Endothelial cell of umbilical vein (primary cell): ENCODE results near the gene ANKS6. TPM values are rescaled to one million over a fixed set of nuclear protein-coding genes. Genes with fewer than 3 reads are reported as not detected.

Experiments used
- BruUV-seq: library from RNA; stranded (reverse); fragments of 400-500 nt; replicated peaks from 2 replicates; lab custom pipeline; 2021; lab: Mats Ljungman, UMichigan
- CTCF ChIA-PET: fragments of 300-600, 350-600 bp; sonication (Branson Sonifier 250); formaldehyde crosslinking; loops from one replicate; lab custom pipeline; 2021; ENCODE audit warnings: antibody characterized with exemption, inconsistent platforms; lab: Charles Lee
- POLR2A ChIA-PET: fragments of 300-600, 350-600 bp; sonication (Branson Sonifier 250); formaldehyde crosslinking; loops from one replicate; lab custom pipeline; 2021; ENCODE audit warnings: antibody characterized with exemption, inconsistent platforms; lab: Charles Lee
- DNase-seq: peaks from one replicate; pipeline ENCODE4 v3.0.0-alpha.2; 2011; ENCODE audit warnings: low read depth, low spot score
- FAIRE-seq: peaks from 2 replicates; lab custom pipeline; 2011; peaks lifted over from hg19 to GRCh38; lab: Jason Lieb, UNC
- H2AFZ ChIP-seq: 2 replicates; pipeline ENCODE4 v1.6.0; 2012; ENCODE audit warnings: low read depth, low read length, control low read depth, inconsistent platforms
- H3K27ac ChIP-seq: 2 replicates; pipeline ENCODE4 v1.5.1; 2011; ENCODE audit warnings: low read depth, mild to moderate bottlenecking, control low read depth, low read length, moderate library complexity; ENCODE audit not compliant: insufficient read depth
- H3K27me3 ChIP-seq, 2 experiments: 2 replicates each; pipeline versions ENCODE4 v1.6.0 to v1.6.1; 2011; ENCODE audit warnings: low read length in 2 of 2, mixed read lengths in 1 of 2; ENCODE audit not compliant: control insufficient read depth in 2 of 2, insufficient read depth in 2 of 2
- H3K36me3 ChIP-seq, 2 experiments: 2 replicates in 1 of 2; 3 replicates in 1 of 2; pipeline ENCODE4 v1.5.1; 2011; ENCODE audit warnings: low read length in 2 of 2, mild to moderate bottlenecking in 1 of 2, moderate library complexity in 1 of 2; ENCODE audit not compliant: control insufficient read depth in 2 of 2, insufficient read depth in 2 of 2; ENCODE audit errors: extremely low read depth in 1 of 2
- H3K4me1 ChIP-seq: 3 replicates; pipeline ENCODE4 v1.5.1; 2011; ENCODE audit warnings: mild to moderate bottlenecking, low read length; ENCODE audit not compliant: control insufficient read depth, insufficient read depth; ENCODE audit errors: extremely low read depth
- H3K4me2 ChIP-seq: 2 replicates; pipeline ENCODE4 v1.6.1; 2011; ENCODE audit warnings: low read length, control low read depth, mixed read lengths; ENCODE audit not compliant: insufficient read depth
- H3K4me3 ChIP-seq, 3 experiments: fragments of 200-600 bp in 1 of 3; sonication (generic), shearing (Covaris generic) in 1 of 3; replicated peaks in 1 of 3; 2 replicates each; pipeline ENCODE4 v1.5.1; 2011 to 2016; ENCODE audit warnings: control low read depth in 3 of 3, low read length in 3 of 3, mild to moderate bottlenecking in 2 of 3, inconsistent platforms in 1 of 3, low read depth in 1 of 3, moderate library complexity in 1 of 3; ENCODE audit not compliant: insufficient read depth in 1 of 3
- H3K79me2 ChIP-seq: 2 replicates; pipeline ENCODE4 v1.6.0; 2012; ENCODE audit warnings: low read length, inconsistent platforms; ENCODE audit not compliant: control insufficient read depth, insufficient read depth
- H3K9ac ChIP-seq: replicated peaks from 2 replicates; pipeline ENCODE3; 2011; ENCODE audit warnings: low read length, control low read depth; ENCODE audit not compliant: insufficient read depth; ENCODE audit errors: extremely low read depth
- H3K9me1 ChIP-seq: replicated peaks from 3 replicates; pipeline ENCODE4 v1.6.0; 2011; ENCODE audit warnings: mild to moderate bottlenecking, low read length; ENCODE audit not compliant: control insufficient read depth, insufficient read depth; ENCODE audit errors: extremely low read depth
- H3K9me3 ChIP-seq: replicated peaks from 2 replicates; pipeline ENCODE4 v1.5.1; 2012; ENCODE audit warnings: low read length, inconsistent platforms; ENCODE audit not compliant: control insufficient read depth, insufficient read depth
- H4K20me1 ChIP-seq: replicated peaks from 2 replicates; pipeline ENCODE3; 2011; ENCODE audit warnings: mild to moderate bottlenecking, low read length; ENCODE audit not compliant: control insufficient read depth, insufficient read depth; ENCODE audit errors: extremely low read depth
- EZH2 ChIP-seq: IDR thresholded peaks from 2 replicates; pipeline ENCODE4 v1.6.1; 2012; ENCODE audit warnings: borderline replicate concordance, low read depth, mild to moderate bottlenecking, moderate library complexity, low read length, inconsistent platforms; ENCODE audit not compliant: severe bottlenecking
- FOS ChIP-seq: IDR thresholded peaks from 2 replicates; pipeline ENCODE4 v1.6.1; 2011; ENCODE audit warnings: mild to moderate bottlenecking, low read length, moderate library complexity, borderline replicate concordance; ENCODE audit not compliant: insufficient read depth
- MYC ChIP-seq: IDR thresholded peaks from one replicate; pipeline ENCODE4 v1.6.1; 2011; ENCODE audit warnings: mild to moderate bottlenecking, low read depth, low read length
- POLR2A ChIP-seq: IDR thresholded peaks from 2 replicates; pipeline ENCODE4 v1.6.1; 2012; ENCODE audit warnings: low read depth, mild to moderate bottlenecking, control low read depth, low read length
- dilution Hi-C: fragments of 300-500 bp; cut with MboI; formaldehyde crosslinking; loops from one replicate; pipeline ENCODE4 v1.15.0; 2019; ENCODE audit warnings: low sequenced_read_pairs; ENCODE audit not compliant: extremely low pct_ligation_motif_present
- intact Hi-C: fragments of 100-400 bp; cut with micrococcal nuclease; formaldehyde crosslinking; loops from one replicate; pipeline ENCODE4 v1.10.0; 2022
- polyA plus RNA-seq, 4 experiments: library from polyadenylated mRNA; depleted of rRNA in 3 of 4; stranded (reverse) in 3 of 4; unstranded in 1 of 4; fragments of >200 nt; gene quantifications; 2 replicates each; pipeline versions ENCODE4 v1.2.1 to v1.2.3, GENCODE V29; 2011 to 2012; ENCODE audit warnings: missing spikeins in 1 of 4
- total RNA-seq: library from RNA; stranded (reverse); gene quantifications from 2 replicates; pipeline ENCODE4 v1.2.3, GENCODE V29; 2021

ANKS6 gene
- total and polyA plus RNA-seq, 2 donors (not counting 3 experiments of a cell fraction or from before 2014, with no cell fraction given) = 15.5 to 18.6 TPM

DNA sequence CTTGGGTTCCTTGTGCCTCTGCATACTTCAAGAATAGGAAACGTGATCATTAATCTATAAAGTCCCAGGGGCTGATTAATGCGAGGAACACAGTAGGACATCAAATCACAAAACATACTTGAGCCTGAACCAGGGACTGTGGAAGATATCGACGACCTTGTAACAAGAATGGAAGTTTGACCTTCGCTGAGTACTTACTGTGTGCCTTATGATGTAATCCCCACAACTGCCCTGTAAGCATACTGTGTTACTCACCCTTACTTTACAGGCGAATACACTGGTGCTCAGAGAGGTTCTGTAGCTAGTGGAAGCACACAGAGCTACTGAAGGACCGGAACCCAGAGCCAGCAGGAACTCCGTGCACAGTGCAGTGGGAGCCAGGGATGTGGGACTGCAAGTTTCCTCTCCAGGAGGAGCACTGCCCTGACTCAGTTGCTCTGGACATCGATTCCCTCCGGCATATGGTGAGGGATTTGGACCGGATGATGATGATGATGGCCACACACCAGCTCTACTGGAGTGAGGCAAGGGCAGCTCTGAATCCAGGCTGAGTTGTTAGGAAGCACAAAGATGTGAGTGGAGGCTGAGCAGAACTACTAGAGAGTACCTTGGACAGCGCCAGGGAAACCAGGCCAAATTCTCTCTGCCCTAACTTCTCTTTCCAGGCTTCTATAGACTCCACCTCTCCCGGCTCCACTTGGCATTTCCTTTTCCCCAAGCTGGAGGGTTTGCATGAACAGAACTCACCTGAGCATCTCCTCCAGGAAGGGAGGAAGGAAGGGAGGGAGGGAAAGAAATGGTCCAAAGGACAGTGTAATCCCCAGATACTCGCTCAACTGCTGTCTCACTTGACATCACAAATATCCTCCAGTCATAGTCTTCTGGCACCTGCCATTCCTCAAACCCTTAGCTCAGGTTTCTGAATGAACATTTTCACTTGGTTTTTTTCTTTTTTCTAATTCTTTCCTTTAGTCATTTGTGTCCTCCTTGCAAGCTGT, 86.1 kb downstream of the ANKS6 start:
- H3K27ac ChIP-seq = no peak overlapping the region
- CTCF ChIA-PET = interaction anchor here (0.8 to 1.2 kb wide), 6 partner anchors 65 to 394 kb away, joined by 3 to 4 read pairs (median 4); no protein-coding TSS in a partner anchor
- H4K20me1 ChIP-seq = no peaks in the 10 kb centered on the region
- H3K9ac ChIP-seq = no peak overlapping the region
- FAIRE-seq (peak; percentile 87), DNase-seq (peak; percentile 34)
- H3K4me2 ChIP-seq = no peak overlapping the region
- BruUV-seq = no TSS peak
- H3K4me3 ChIP-seq = no peak overlapping the region
- POLR2A ChIA-PET = no interaction called here
- H3K4me1 ChIP-seq = peaks cover 12% of the 10 kb centered on the region
- no peak overlapping the region for H2AFZ ChIP-seq
- H3K79me2 ChIP-seq = peaks cover 11% of the 10 kb centered on the region
- H3K9me1 ChIP-seq = no peaks in the 10 kb centered on the region
- H3K27me3 ChIP-seq = peaks cover 12 to 15% of the 10 kb centered on the region in 2 experiments
- no peaks in the 10 kb centered on the region for H3K9me3 ChIP-seq
- intact Hi-C loops (loop anchor here (5.0 kb wide), 1 partner anchor 98 kb away; no protein-coding TSS in a partner anchor), dilution Hi-C loops (no loop called here)
- no peaks in the 10 kb centered on the region for H3K36me3 ChIP-seq
- TF ChIP-seq POLR2A = no peak
- TF ChIP-seq MYC = no peak
- TF ChIP-seq FOS = no peak
- TF ChIP-seq EZH2 = no peak
